Measurements from ENCODE around the gene ATP13A2. TPM values are rescaled to one million over a fixed set of nuclear protein-coding genes. Genes with fewer than 3 reads are reported as not detected.
A peak's percentile ranks its signal among the peaks of the same experiment; 100 is the strongest.

ATP13A2 gene
- total and polyA plus RNA-seq, 3 experiments from 2014 or later: 43.8 to 61.3 (median 44.0) TPM

DNA sequence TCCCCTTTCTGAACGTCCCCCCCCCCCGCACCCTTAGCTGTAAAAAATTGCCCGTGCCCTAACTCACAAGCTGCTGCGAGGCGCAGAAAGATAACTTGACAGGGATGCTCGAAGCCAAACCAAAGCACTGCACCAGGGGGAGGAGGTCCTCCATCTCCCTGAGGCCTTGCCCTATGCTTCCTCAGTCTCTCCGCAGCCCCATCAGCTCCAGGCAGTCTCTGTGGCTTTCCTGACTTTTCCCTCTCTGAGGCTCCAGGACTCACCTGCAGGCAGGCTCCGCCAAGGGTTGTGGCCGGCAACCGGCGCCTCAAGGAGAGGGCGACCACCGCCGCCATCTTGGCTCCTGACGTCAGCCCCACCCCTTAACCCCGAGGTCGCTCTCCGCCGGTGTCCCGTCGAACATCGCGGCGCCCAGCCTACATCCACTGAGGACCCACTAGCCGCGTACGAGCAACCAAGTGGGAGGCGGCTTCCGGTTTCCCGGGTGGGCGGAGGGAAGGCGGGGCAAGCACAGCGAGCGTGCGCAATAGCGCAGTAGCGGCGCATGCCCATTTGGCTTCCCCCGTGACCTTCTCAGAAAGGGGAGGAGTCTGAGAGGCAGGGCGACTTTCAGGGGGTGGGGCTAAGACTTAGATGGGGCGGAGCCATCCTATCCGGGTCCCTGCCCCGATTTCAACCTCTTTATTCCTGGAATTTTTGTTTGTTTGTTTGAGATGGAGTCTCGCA is 42.1 kb upstream of the ATP13A2 start, which contains the start of gene SDHB:
SDHB (minus strand) TSS at position 348 of the 726 bp plus-strand sequence; CDS start at position 335, 13 bp downstream.
- peaks cover 26 to 42% (median 34%) of the 10 kb centered on the region in 3 donors for H3K4me1 Mint-ChIP-seq
- Histone ChIP-seq H3K36me3 (ENCODE audit: insufficient read depth, low read length) (no peaks in the 10 kb centered on the region), H3K9me3 (ENCODE audit: low read length) (no peaks in the 10 kb centered on the region), H3K4me3 (ENCODE audit: low read length) (peak within 1 kb of the TSS; percentile 79), H3K27me3 (ENCODE audit: insufficient read depth, low read length, poor library complexity, severe bottlenecking) (no peaks in the 10 kb centered on the region), H3K27ac (ENCODE audit: low read depth, low read length) (peak within 1 kb of the TSS; percentile 81), H3K4me1 (ENCODE audit: insufficient read depth, low read length) (peaks cover 14% of the 10 kb centered on the region)
- peak within 1 kb of the TSS; percentile 93 to 100 (median 98) for H3K4me3 Mint-ChIP-seq
- ChIA-PET POLR2A (no interaction called here), CTCF (no interaction called here)
- H3K9me3 Mint-ChIP-seq: no peaks in the 10 kb centered on the region
- peak; percentile 96 to 100 (median 99) for DNase-seq
- H3K27me3 Mint-ChIP-seq: peaks cover 2 to 6% of the 10 kb centered on the region in 2 donors
- peaks cover 0 to 30% (median 0%) of the 10 kb centered on the region in 3 donors for H3K36me3 Mint-ChIP-seq
- peak within 1 kb of the TSS; percentile 73 to 99 (median 98) for H3K27ac Mint-ChIP-seq

DNA sequence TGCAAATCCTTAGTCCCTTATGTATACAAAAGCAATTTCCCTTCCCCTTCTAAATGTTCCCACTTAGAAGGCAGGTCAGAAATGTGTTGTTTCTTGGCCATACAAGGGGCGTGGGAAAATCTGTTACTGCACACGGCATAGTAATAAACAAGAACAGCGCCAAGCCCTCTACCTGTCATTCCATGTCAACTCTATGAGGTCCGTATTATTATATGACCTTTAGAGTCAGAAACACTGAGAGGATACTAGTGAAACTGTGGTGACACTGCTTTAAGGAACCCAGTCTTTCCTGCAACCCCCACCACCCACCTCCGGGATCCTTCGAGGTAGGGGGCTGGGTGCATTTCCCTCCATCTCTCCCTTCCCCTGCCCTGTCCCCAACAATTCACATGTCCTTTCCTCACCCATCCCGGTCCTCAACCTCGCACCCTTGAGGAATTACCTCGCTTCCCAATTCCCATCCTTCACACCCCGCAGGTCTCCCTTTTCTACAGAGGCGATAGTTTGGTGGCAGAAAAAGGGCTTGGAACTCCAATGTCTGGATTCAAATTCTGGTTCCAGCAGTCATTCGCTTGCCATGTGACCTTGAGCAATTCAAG is 41.5 kb upstream of the ATP13A2 start:
- POLR2A ChIA-PET: no interaction called here
- Mint-ChIP-seq H3K27me3 (peaks cover 2 to 3% of the 10 kb centered on the region in 2 donors), H3K4me3 (peak overlapping the region; percentile 93 to 100 (median 98)), H3K27ac (peak overlapping the region; percentile 73 to 99 (median 98)), H3K4me1 (peaks cover 26 to 44% (median 34%) of the 10 kb centered on the region in 3 donors), H3K9me3 (no peaks in the 10 kb centered on the region), H3K36me3 (peaks cover 0 to 33% (median 0%) of the 10 kb centered on the region in 3 donors)
- Histone ChIP-seq H3K4me1 (ENCODE audit: insufficient read depth, low read length) (peaks cover 14% of the 10 kb centered on the region), H3K4me3 (ENCODE audit: low read length) (peak overlapping the region; percentile 79), H3K9me3 (ENCODE audit: low read length) (no peaks in the 10 kb centered on the region), H3K27me3 (ENCODE audit: insufficient read depth, low read length, poor library complexity, severe bottlenecking) (no peaks in the 10 kb centered on the region), H3K36me3 (ENCODE audit: insufficient read depth, low read length) (no peaks in the 10 kb centered on the region), H3K27ac (ENCODE audit: low read depth, low read length) (peak overlapping the region; percentile 81)
- no peak for DNase-seq
- CTCF ChIA-PET: no interaction called here

DNA sequence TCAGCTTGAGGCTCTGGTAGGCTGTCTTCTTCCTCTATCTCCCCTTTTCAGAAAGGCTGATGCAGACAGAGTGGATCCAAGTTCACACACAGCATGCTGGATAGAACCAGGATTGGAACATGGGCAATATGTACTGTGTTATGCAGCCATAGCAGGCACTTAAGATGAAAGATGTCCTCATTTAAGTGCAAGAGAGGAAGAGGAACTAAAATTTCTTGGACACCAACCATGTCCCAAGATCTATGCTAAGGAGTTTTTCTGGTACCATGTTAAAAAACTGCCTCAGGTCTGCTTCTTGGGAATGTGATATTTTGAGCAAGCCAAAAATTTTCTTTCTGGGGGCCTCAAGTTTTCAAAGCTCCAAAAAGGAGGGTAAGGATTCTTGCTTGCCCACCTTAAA is 40.9 kb upstream of the ATP13A2 start:
- DNase-seq: no peak
- peak overlapping the region; percentile 60 to 99 (median 89) for H3K27ac Mint-ChIP-seq
- peaks cover 29 to 49% (median 34%) of the 10 kb centered on the region in 3 donors for H3K4me1 Mint-ChIP-seq
- peaks cover 0 to 38% (median 0%) of the 10 kb centered on the region in 3 donors for H3K36me3 Mint-ChIP-seq
- H3K27me3 Mint-ChIP-seq: peaks cover 0 to 2% of the 10 kb centered on the region in 2 donors
- Histone ChIP-seq H3K27me3 (ENCODE audit: insufficient read depth, low read length, poor library complexity, severe bottlenecking) (no peaks in the 10 kb centered on the region), H3K9me3 (ENCODE audit: low read length) (no peaks in the 10 kb centered on the region), H3K36me3 (ENCODE audit: insufficient read depth, low read length) (no peaks in the 10 kb centered on the region), H3K4me1 (ENCODE audit: insufficient read depth, low read length) (peaks cover 14% of the 10 kb centered on the region), H3K27ac (ENCODE audit: low read depth, low read length) (peak overlapping the region; percentile 81), H3K4me3 (ENCODE audit: low read length) (no peak overlapping the region)
- no peaks in the 10 kb centered on the region for H3K9me3 Mint-ChIP-seq
- POLR2A ChIA-PET: no interaction called here
- H3K4me3 Mint-ChIP-seq: peak overlapping the region; percentile 27 to 100 (median 97)
- CTCF ChIA-PET: no interaction called here

- ChIA-PET POLR2A (no interaction called here), CTCF (no interaction called here)
- H3K4me1 Mint-ChIP-seq: peaks cover 29 to 49% (median 34%) of the 10 kb centered on the region in 3 donors
- peak overlapping the region in 5 of 8 donors; percentile 54 to 99 (median 73) for H3K27ac Mint-ChIP-seq
- H3K27ac ChIP-seq (ENCODE audit: low read depth, low read length): no peak overlapping the region
- no peaks in the 10 kb centered on the region for H3K9me3 ChIP-seq (ENCODE audit: low read length)
- peak overlapping the region in 5 of 7 donors; percentile 72 to 100 (median 97) for H3K4me3 Mint-ChIP-seq
- H3K4me1 ChIP-seq (ENCODE audit: insufficient read depth, low read length): peaks cover 14% of the 10 kb centered on the region
- no peaks in the 10 kb centered on the region for H3K9me3 Mint-ChIP-seq
- no peaks in the 10 kb centered on the region for H3K27me3 ChIP-seq (ENCODE audit: insufficient read depth, low read length, poor library complexity, severe bottlenecking)
- H3K4me3 ChIP-seq (ENCODE audit: low read length): no peak overlapping the region
- peaks cover 0 to 2% of the 10 kb centered on the region in 2 donors for H3K27me3 Mint-ChIP-seq
- peaks cover 0 to 38% (median 0%) of the 10 kb centered on the region in 3 donors for H3K36me3 Mint-ChIP-seq
- H3K36me3 ChIP-seq (ENCODE audit: insufficient read depth, low read length): no peaks in the 10 kb centered on the region
- no peak for DNase-seq
These were observed 40.3 kb upstream of the ATP13A2 start for GRCh38 chr1:17052038-17052437.

DNA sequence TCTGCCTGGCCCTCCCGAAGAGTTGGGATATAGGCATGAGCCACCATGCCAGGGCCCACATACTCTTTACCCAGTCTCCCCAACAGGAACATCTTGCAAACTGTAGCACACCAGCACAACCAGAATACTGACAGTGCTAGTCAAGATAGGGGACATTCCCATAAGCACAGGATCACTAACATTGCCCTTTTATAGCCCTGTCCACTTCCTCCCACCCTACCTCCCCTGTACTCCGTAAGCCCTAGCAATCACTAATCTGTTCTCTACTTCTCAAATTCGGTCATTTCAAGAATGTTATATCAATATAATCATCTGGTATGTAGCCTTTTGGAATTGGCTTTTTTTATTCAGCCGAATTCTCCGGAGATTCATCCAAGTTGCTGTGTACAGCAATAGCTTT is 36.2 kb upstream of the ATP13A2 start:
- no peak overlapping the region for H3K4me3 Mint-ChIP-seq
- no peaks in the 10 kb centered on the region for H3K9me3 ChIP-seq (ENCODE audit: low read length)
- DNase-seq: no peak
- ChIA-PET POLR2A (interaction anchor here (0.6 kb wide), 1 partner anchor 9 kb away, joined by 3 read pairs; no protein-coding TSS in a partner anchor), CTCF (interaction anchor here (1.9 kb wide), 1 partner anchor 96 kb away, joined by 5 read pairs; no protein-coding TSS in a partner anchor)
- peak overlapping the region in 1 of 8 donors; percentile 9 for H3K27ac Mint-ChIP-seq
- peaks cover 14% of the 10 kb centered on the region for H3K4me1 ChIP-seq (ENCODE audit: insufficient read depth, low read length)
- H3K27me3 Mint-ChIP-seq: no peaks in the 10 kb centered on the region
- H3K36me3 ChIP-seq (ENCODE audit: insufficient read depth, low read length): peaks cover 20% of the 10 kb centered on the region
- H3K4me1 Mint-ChIP-seq: peaks cover 27 to 47% (median 34%) of the 10 kb centered on the region in 3 donors
- peaks cover 0 to 57% (median 6%) of the 10 kb centered on the region in 3 donors for H3K36me3 Mint-ChIP-seq
- H3K9me3 Mint-ChIP-seq: no peaks in the 10 kb centered on the region
- H3K27ac ChIP-seq (ENCODE audit: low read depth, low read length): no peak overlapping the region
- H3K4me3 ChIP-seq (ENCODE audit: low read length): no peak overlapping the region
- no peaks in the 10 kb centered on the region for H3K27me3 ChIP-seq (ENCODE audit: insufficient read depth, low read length, poor library complexity, severe bottlenecking)

- ChIA-PET CTCF (interaction anchor here (0.7 to 1.6 kb wide), 3 partner anchors 13 to 94 kb away, joined by 3 to 9 read pairs (median 4); no protein-coding TSS in a partner anchor), POLR2A (no interaction called here)
- peak overlapping the region in 1 of 8 donors; percentile 52 for H3K27ac Mint-ChIP-seq
- no peak for DNase-seq
- no peaks in the 10 kb centered on the region for H3K27me3 Mint-ChIP-seq
- peaks cover 25% of the 10 kb centered on the region for H3K36me3 ChIP-seq (ENCODE audit: insufficient read depth, low read length)
- H3K9me3 Mint-ChIP-seq: no peaks in the 10 kb centered on the region
- no peak overlapping the region for H3K27ac ChIP-seq (ENCODE audit: low read depth, low read length)
- peaks cover 0 to 65% (median 11%) of the 10 kb centered on the region in 3 donors for H3K36me3 Mint-ChIP-seq
- no peak overlapping the region for H3K4me3 ChIP-seq (ENCODE audit: low read length)
- H3K4me3 Mint-ChIP-seq: no peak overlapping the region
- H3K27me3 ChIP-seq (ENCODE audit: insufficient read depth, low read length, poor library complexity, severe bottlenecking): no peaks in the 10 kb centered on the region
- peaks cover 5% of the 10 kb centered on the region for H3K4me1 ChIP-seq (ENCODE audit: insufficient read depth, low read length)
- no peaks in the 10 kb centered on the region for H3K9me3 ChIP-seq (ENCODE audit: low read length)
- peaks cover 20 to 35% (median 27%) of the 10 kb centered on the region in 3 donors for H3K4me1 Mint-ChIP-seq
These were observed 34.6 kb upstream of the ATP13A2 start for GRCh38 chr1:17046334-17046657.

DNA sequence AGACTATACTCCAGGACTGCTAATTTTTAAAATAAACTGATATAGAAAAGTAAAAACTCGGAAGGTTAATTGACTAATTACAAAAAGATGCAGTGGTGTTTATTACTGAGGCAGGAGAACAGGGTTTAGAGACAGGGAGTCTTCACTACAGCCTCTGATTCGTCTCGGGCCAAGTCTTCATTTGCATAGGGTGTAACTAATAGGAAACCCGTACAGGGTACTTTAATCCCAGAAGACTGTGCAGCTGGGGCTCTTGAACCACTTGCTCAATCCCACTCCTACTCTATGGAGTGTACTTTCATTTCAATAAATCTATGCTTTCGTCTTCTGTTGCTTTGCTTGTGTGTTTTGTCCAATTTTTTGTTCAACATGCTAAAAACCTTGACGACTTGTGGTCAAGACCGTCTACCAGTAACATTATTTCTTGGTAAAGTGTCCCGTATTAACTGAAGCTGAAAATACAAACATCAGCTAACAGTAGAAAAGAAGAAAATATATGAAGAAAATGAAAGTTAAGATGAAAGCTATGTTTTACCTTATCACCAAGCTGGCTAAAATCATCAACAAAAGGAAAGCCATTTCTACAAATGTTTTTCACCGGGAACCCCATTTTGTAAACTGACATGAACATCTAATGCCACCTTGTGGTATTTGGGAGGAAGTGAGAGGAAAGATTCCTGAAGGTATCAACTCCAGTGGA is 34.1 kb upstream of the ATP13A2 start:
- Mint-ChIP-seq H3K9me3 (no peaks in the 10 kb centered on the region), H3K4me3 (peak overlapping the region in 1 of 7 donors; percentile 12), H3K4me1 (peaks cover 15 to 30% (median 22%) of the 10 kb centered on the region in 3 donors), H3K27me3 (no peaks in the 10 kb centered on the region), H3K36me3 (peaks cover 0 to 64% (median 11%) of the 10 kb centered on the region in 3 donors), H3K27ac (peak overlapping the region in 6 of 8 donors; percentile 14 to 72 (median 58))
- Histone ChIP-seq H3K4me3 (ENCODE audit: low read length) (no peak overlapping the region), H3K4me1 (ENCODE audit: insufficient read depth, low read length) (peaks cover 5% of the 10 kb centered on the region), H3K36me3 (ENCODE audit: insufficient read depth, low read length) (peaks cover 25% of the 10 kb centered on the region), H3K27ac (ENCODE audit: low read depth, low read length) (no peak overlapping the region), H3K27me3 (ENCODE audit: insufficient read depth, low read length, poor library complexity, severe bottlenecking) (no peaks in the 10 kb centered on the region), H3K9me3 (ENCODE audit: low read length) (no peaks in the 10 kb centered on the region)
- ChIA-PET POLR2A (no interaction called here), CTCF (interaction anchor here (0.7 to 1.6 kb wide), 3 partner anchors 12 to 94 kb away, joined by 3 to 9 read pairs (median 4); no protein-coding TSS in a partner anchor)
- peak in 2 of 5 donors; percentile 4 to 25 for DNase-seq

Measured in CD8-positive, alpha-beta memory T cell (primary cell).